Ishikawa (cell line): ENCODE data around the gene YJEFN3.

Source experiments
- CEBPB ChIP-seq: IDR thresholded peaks from 2 replicates; pipeline ENCODE4 v1.6.1; 2012
- EGR1 ChIP-seq: IDR thresholded peaks from 2 replicates; pipeline ENCODE4 v1.6.1; 2012
- EP300 ChIP-seq: IDR thresholded peaks from 2 replicates; pipeline ENCODE4 v1.6.1; 2012; ENCODE audit warnings: borderline replicate concordance
- NFIC ChIP-seq: IDR thresholded peaks from 2 replicates; pipeline ENCODE4 v1.6.1; 2012
- RAD21 ChIP-seq: IDR thresholded peaks from 2 replicates; pipeline ENCODE4 v1.6.1; 2012; ENCODE audit warnings: low read depth
- TAF1 ChIP-seq: IDR thresholded peaks from 2 replicates; pipeline ENCODE4 v1.6.1; 2012; ENCODE audit warnings: low read depth, mild to moderate bottlenecking
- TEAD4 ChIP-seq: IDR thresholded peaks from 2 replicates; pipeline ENCODE4 v1.6.1; 2012
- YY1 ChIP-seq: IDR thresholded peaks from 2 replicates; pipeline ENCODE4 v1.6.1; 2012; ENCODE audit warnings: low read depth
- TF ChIP-seq, protein P1 (sequence below): IDR thresholded peaks from 2 replicates; pipeline ENCODE4 v1.6.1; 2012; ENCODE audit warnings: low read depth, mild to moderate bottlenecking
- TF ChIP-seq, protein P2 (sequence below): IDR thresholded peaks from 2 replicates; pipeline ENCODE4 v1.6.1; 2012

DNA sequence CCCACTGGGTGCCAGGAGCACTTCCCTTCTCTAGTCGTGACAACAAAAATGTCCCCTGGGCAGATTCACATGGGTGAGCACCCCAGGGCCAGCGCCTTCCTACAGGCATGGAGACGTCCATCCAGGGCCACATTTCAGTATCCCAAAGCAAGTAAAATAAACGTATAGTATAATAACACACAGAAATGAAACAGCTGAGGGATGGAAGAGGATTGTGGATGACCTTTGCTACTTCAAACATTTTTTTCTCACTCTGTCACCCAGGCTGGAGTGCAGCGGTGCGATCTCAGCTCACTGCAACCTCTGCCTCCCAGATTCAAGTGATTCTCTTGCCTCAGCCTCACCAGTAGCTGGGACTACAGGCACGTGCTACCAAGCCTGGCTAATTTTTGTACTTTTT lies 37.6 kb downstream of the YJEFN3 start:
- TF ChIP-seq, protein P1, sequence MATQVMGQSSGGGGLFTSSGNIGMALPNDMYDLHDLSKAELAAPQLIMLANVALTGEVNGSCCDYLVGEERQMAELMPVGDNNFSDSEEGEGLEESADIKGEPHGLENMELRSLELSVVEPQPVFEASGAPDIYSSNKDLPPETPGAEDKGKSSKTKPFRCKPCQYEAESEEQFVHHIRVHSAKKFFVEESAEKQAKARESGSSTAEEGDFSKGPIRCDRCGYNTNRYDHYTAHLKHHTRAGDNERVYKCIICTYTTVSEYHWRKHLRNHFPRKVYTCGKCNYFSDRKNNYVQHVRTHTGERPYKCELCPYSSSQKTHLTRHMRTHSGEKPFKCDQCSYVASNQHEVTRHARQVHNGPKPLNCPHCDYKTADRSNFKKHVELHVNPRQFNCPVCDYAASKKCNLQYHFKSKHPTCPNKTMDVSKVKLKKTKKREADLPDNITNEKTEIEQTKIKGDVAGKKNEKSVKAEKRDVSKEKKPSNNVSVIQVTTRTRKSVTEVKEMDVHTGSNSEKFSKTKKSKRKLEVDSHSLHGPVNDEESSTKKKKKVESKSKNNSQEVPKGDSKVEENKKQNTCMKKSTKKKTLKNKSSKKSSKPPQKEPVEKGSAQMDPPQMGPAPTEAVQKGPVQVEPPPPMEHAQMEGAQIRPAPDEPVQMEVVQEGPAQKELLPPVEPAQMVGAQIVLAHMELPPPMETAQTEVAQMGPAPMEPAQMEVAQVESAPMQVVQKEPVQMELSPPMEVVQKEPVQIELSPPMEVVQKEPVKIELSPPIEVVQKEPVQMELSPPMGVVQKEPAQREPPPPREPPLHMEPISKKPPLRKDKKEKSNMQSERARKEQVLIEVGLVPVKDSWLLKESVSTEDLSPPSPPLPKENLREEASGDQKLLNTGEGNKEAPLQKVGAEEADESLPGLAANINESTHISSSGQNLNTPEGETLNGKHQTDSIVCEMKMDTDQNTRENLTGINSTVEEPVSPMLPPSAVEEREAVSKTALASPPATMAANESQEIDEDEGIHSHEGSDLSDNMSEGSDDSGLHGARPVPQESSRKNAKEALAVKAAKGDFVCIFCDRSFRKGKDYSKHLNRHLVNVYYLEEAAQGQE, result no peak
- TF ChIP-seq TAF1 (no peak), EP300 (no peak), EGR1 (no peak), NFIC (no peak), YY1 (no peak), RAD21 (no peak), TEAD4 (no peak), CEBPB (no peak)
- TF ChIP-seq, protein P2, sequence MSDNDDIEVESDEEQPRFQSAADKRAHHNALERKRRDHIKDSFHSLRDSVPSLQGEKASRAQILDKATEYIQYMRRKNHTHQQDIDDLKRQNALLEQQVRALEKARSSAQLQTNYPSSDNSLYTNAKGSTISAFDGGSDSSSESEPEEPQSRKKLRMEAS, result no peak
